Measurements from ENCODE around the gene RAI1.

Gene RAI1

DNA sequence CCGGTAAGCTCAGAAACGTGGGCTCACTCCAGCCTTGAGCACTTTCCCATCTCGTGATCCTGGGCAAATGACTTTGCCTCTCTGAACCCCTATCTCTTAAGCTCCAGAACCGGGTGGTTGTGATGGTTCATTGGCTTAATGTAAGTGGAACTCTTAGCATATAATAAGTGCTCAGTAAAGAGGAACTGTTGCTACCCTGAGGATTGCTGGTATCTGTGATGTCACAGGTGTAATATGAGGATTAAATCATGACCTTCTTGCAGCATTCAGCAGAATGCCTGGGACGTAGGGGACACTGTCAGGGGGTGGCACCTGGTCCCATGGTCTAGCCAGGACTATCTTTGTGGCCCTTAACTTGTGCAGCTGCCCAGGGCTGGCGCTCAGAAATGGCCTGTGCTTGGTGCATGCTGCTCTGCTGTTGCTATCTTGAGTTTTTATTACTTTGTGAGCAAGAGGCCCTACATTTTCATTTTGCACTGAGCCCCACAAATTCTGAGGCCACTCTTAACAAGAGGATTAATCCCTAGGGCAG lies 86.7 kb downstream of the RAI1 start:
- TF ChIP-seq POLR2AphosphoS5 (IDR thresholded peaks at IDR 0.05; ENCODE audit: borderline replicate concordance, low read depth, low read length) (no peak), FOXP2 (optimal IDR thresholded peaks at IDR 0.05; ENCODE audit: control extremely low read depth, extremely low read length, insufficient read depth) (no peak), EZH2 (IDR thresholded peaks at IDR 0.05) (no peak)
- no peaks in the 10 kb centered on the region for H3K36me3 ChIP-seq (ENCODE audit: insufficient read depth, low read length)
- no peaks in the 10 kb centered on the region for H3K9me3 ChIP-seq (ENCODE audit: low read depth, low read length)
- H3K27ac ChIP-seq = no peak overlapping the region
- no peak overlapping the region for H3K4me3 ChIP-seq
- H3K9ac ChIP-seq (ENCODE audit: insufficient read length) = no peak overlapping the region
- DNase-seq (ENCODE audit: low read depth, low spot score) = no peak

DNA sequence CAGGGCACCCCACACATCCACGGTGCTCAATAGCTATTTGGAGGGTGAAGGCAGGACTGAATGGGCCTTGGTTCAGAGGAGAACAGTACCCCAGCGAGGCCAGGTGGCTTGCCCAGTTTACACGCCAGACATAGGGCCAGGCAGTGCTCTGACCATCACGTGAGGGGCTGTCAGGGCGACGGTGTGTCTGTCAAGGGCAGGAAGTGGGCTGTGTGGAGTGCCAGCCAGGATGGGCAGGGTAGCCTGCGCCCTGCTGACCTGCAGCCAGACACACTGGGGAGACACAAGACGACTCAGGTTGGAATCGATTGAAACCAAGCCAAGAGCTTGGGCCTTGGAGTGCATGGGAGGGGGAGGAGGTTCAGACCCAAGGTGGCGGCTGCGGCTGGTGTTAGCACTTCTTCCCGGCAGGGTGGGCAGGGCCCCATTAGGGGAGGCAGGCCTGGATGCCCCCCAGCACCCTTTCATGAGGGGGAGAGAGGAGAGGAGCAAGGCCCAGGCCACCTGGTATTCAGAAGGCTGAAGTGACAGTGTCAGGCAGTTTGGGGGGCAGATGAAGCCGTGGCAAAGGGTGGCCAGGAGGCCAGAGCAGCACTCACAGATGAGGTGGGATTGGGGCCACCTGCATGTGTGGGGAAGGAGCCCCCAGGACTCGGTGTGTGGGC lies 87.3 kb downstream of the RAI1 start:
- Histone ChIP-seq H3K9me3 (ENCODE audit: low read depth, low read length) (no peaks in the 10 kb centered on the region), H3K27ac (no peak overlapping the region), H3K4me3 (no peak overlapping the region), H3K36me3 (ENCODE audit: insufficient read depth, low read length) (no peaks in the 10 kb centered on the region), H3K9ac (ENCODE audit: insufficient read length) (no peak overlapping the region)
- TF ChIP-seq POLR2AphosphoS5 (IDR thresholded peaks at IDR 0.05; ENCODE audit: borderline replicate concordance, low read depth, low read length) = no peak
- TF ChIP-seq EZH2 (IDR thresholded peaks at IDR 0.05) = no peak
- no peak for TF ChIP-seq FOXP2 (optimal IDR thresholded peaks at IDR 0.05; ENCODE audit: control extremely low read depth, extremely low read length, insufficient read depth)
- no peak for DNase-seq (ENCODE audit: low read depth, low spot score)

DNA sequence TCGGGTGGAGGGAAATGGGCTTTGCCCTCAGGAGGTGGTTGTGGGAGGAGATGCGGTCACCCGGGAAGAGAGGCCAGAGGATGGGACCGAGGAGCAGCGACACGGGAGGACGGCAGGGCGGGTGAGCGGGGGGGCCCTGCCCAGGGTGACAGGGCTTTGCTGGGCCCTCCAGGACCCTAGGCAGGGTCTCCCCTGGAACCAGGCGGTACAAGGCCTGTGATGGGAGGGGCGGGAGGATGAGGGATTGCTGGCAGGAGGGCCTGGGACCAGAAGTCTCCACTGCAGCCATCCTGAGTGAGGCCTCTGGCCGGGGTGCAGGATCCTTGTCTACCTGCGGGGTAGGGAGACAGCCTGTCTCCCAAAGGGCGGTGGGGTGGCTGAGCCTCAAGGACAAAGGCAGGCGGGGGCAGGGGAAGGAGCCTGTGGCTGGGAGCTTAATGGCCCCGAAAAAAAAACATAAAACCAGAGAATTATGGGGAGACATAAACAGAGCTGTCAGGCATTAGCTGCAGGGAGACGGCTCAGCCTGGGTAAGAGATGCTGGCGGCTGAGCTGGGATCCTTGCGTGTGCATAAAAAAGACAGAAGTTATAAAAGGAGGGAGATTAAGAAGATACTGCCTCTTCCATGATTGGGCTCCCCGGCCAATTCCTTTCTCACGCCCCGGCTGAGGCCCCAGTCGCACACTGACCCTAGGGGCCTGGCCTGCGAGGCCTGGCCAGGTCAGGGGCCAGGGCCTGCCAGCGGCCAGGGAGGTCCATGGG lies 88.8 kb downstream of the RAI1 start:
- TF ChIP-seq EZH2 (IDR thresholded peaks at IDR 0.05) (no peak), POLR2AphosphoS5 (IDR thresholded peaks at IDR 0.05; ENCODE audit: borderline replicate concordance, low read depth, low read length) (no peak), FOXP2 (optimal IDR thresholded peaks at IDR 0.05; ENCODE audit: control extremely low read depth, extremely low read length, insufficient read depth) (no peak)
- Histone ChIP-seq H3K9ac (ENCODE audit: insufficient read length) (no peak overlapping the region), H3K36me3 (ENCODE audit: insufficient read depth, low read length) (no peaks in the 10 kb centered on the region), H3K4me3 (no peak overlapping the region), H3K9me3 (ENCODE audit: low read depth, low read length) (no peaks in the 10 kb centered on the region), H3K27ac (no peak overlapping the region)
- no peak for DNase-seq (ENCODE audit: low read depth, low spot score)

DNA sequence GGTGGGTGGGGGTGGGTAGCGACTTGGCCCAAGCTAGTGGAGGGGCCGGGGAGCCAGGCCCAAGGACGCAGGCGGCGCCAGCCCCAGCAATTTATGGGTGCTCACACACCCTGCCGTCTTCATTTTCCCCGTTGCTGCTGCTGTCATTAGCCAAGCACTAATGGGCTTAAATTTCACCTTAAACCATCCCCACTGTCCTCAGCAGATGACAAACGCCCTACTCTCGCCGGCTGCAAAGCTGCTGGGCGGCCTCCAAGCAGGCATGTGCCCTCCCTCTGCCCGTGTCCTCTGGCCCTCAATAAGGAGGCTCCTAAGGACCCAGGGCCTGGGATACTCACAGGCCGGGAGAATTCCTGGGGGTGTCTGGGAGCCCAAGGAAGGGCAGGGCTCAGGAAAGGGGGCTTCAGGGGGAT lies 89.4 kb downstream of the RAI1 start:
- Histone ChIP-seq H3K4me3 (no peak overlapping the region), H3K9ac (ENCODE audit: insufficient read length) (no peak overlapping the region), H3K27ac (no peak overlapping the region), H3K36me3 (ENCODE audit: insufficient read depth, low read length) (no peaks in the 10 kb centered on the region), H3K9me3 (ENCODE audit: low read depth, low read length) (no peaks in the 10 kb centered on the region)
- DNase-seq (ENCODE audit: low read depth, low spot score) = no peak
- TF ChIP-seq POLR2AphosphoS5 (IDR thresholded peaks at IDR 0.05; ENCODE audit: borderline replicate concordance, low read depth, low read length) = no peak
- TF ChIP-seq FOXP2 (optimal IDR thresholded peaks at IDR 0.05; ENCODE audit: control extremely low read depth, extremely low read length, insufficient read depth) = no peak
- TF ChIP-seq EZH2 (IDR thresholded peaks at IDR 0.05) = no peak

DNA sequence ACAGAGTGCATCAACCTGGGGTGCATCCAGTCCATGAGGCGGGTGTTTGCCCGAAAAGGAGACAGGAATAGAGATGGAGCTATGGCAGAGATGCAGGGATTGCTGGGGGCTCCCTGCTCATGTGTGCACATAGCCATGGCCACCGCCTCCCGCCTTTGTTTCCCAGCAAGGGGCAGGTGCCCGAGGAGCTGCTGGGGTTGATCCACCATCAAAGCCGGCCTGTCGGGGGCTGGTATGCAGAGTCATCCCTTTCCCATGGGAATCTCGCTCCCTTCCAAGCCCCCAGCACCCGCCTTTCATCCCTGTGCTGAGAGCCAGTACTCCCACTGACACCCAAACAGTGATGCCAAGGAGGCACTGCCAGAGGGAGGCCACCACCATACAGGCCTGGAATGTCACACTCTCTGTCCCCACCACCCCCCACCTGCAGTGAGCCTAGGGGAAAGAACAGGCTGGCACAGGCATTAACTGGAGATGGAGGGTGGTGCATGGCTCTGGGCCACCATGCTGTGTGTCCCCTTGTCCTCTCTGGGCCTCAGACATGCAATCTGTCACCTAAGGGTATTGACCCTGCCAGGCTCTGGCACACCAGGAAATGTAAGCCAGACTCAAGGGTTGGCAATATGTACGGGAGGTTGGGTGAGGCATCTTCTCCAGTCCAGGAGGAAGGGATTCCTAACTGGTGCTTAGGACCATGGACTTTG lies 90.4 kb downstream of the RAI1 start:
- H3K9ac ChIP-seq (ENCODE audit: insufficient read length) = no peak overlapping the region
- no peak for DNase-seq (ENCODE audit: low read depth, low spot score)
- no peaks in the 10 kb centered on the region for H3K36me3 ChIP-seq (ENCODE audit: insufficient read depth, low read length)
- no peaks in the 10 kb centered on the region for H3K9me3 ChIP-seq (ENCODE audit: low read depth, low read length)
- H3K27ac ChIP-seq = no peak overlapping the region
- TF ChIP-seq FOXP2 (optimal IDR thresholded peaks at IDR 0.05; ENCODE audit: control extremely low read depth, extremely low read length, insufficient read depth) = no peak
- no peak overlapping the region for H3K4me3 ChIP-seq

DNA sequence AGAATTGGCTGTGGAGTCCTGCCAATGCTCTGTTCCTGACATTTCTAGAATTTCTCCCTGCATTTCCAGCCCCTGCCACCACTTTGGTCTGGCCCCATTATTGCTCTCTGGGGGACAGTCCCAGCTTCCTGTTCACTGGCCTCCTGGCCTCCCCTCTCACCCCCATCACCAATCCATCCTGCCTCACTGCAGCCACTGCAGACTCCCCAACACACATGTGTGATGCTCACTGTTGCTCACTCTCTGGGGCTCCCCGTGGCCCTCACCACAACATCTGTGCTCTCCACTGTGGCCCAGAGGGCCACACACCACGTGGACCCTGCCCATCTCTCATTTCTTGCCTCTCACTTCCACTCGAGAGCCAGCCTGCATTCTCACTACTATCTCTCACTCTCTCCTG lies 91.0 kb downstream of the RAI1 start:
- no peak overlapping the region for H3K27ac ChIP-seq
- no peak overlapping the region for H3K4me3 ChIP-seq
- no peak overlapping the region for H3K9ac ChIP-seq (ENCODE audit: insufficient read length)
- TF ChIP-seq FOXP2 (optimal IDR thresholded peaks at IDR 0.05; ENCODE audit: control extremely low read depth, extremely low read length, insufficient read depth) (no peak), EZH2 (IDR thresholded peaks at IDR 0.05) (no peak), POLR2AphosphoS5 (IDR thresholded peaks at IDR 0.05; ENCODE audit: borderline replicate concordance, low read depth, low read length) (no peak)
- no peaks in the 10 kb centered on the region for H3K9me3 ChIP-seq (ENCODE audit: low read depth, low read length)
- no peak for DNase-seq (ENCODE audit: low read depth, low spot score)
- no peaks in the 10 kb centered on the region for H3K36me3 ChIP-seq (ENCODE audit: insufficient read depth, low read length)

DNA sequence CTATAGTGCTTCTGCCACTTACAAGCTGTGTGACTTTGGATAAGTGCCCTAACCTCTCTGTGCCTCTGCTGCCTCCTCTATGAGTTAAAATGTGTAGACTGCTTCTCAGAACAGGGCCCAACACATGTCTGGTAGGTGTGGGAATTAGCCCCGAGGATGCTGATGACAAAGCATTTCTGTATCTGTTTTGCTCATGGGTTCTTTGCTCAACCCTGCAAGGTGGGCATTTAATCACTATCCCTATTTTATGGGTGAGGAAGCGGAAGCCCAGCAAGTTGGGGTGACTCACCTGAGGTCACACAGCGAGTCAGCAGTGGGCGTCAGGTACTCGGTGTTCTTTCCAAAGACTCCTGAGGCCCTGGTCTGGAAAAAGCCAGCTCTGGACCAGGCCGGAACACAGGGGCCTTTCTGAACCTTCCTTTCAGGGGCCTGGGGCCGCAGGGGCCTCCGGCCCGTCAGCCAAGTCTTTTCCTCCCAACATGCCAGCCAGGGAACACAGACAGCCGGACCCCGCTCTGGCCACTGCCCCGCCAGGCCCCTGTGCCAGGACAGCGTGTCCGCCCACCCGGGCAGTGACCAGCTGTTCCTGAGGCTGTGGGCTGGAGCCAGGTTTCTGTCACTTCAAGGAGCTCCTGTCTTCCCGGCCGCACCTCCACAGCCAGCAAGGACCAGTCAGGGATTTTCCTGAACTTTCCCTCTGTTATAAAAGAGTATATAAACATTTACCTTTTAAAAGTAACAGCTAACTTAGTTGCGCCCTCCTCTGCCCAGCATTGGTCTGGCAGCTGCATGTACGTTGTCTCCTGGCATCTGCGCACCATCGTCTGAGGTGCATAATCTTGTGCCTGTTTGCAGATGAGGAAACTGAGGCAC lies 93.0 kb downstream of the RAI1 start:
- TF ChIP-seq POLR2AphosphoS5 (IDR thresholded peaks at IDR 0.05; ENCODE audit: borderline replicate concordance, low read depth, low read length) = no peak
- TF ChIP-seq FOXP2 (optimal IDR thresholded peaks at IDR 0.05; ENCODE audit: control extremely low read depth, extremely low read length, insufficient read depth) = no peak
- no peak for TF ChIP-seq EZH2 (IDR thresholded peaks at IDR 0.05)
- Histone ChIP-seq H3K9ac (ENCODE audit: insufficient read length) (no peak overlapping the region), H3K4me3 (no peak overlapping the region), H3K9me3 (ENCODE audit: low read depth, low read length) (no peaks in the 10 kb centered on the region), H3K27ac (no peak overlapping the region), H3K36me3 (ENCODE audit: insufficient read depth, low read length) (no peaks in the 10 kb centered on the region)
- DNase-seq (ENCODE audit: low read depth, low spot score) = no peak
